CD4-positive, alpha-beta memory T cell (primary cell): ENCODE measurements around the gene IFT43. TPM values are rescaled to one million over a fixed set of nuclear protein-coding genes. Genes with fewer than 3 reads are reported as not detected.

Source experiments
- CTCF ChIA-PET: fragments of 350-600 bp; sonication (Branson Sonifier 250); formaldehyde crosslinking; loops from one replicate; lab custom pipeline; 2021; ENCODE audit warnings: inconsistent platforms; ENCODE audit not compliant: partially characterized antibody; lab: Charles Lee
- POLR2A ChIA-PET: fragments of 350-600 bp; sonication (Branson Sonifier 250); formaldehyde crosslinking; loops from one replicate; lab custom pipeline; 2021; ENCODE audit not compliant: partially characterized antibody; lab: Charles Lee
- DNase-seq, 5 donors: peaks; one replicate each; pipeline versions ENCODE4 v3.0.0 to v3.0.0-alpha.2; 2020 to 2022; ENCODE audit warnings: mixed read lengths in 1 of 5
- H3K27ac ChIP-seq: one replicate; pipeline ENCODE4 v1.7.0; 2013; ENCODE audit warnings: low read depth, low read length
- H3K27me3 ChIP-seq: 2 replicates; pipeline ENCODE4 v1.7.0; 2013; ENCODE audit warnings: mild to moderate bottlenecking, low read length, moderate library complexity; ENCODE audit not compliant: insufficient read depth
- H3K36me3 ChIP-seq: 2 replicates; pipeline ENCODE4 v1.7.0; 2013; ENCODE audit warnings: mild to moderate bottlenecking, low read length, moderate library complexity; ENCODE audit not compliant: insufficient read depth
- H3K4me1 ChIP-seq: 2 replicates; pipeline ENCODE4 v1.7.0; 2013; ENCODE audit warnings: mild to moderate bottlenecking, low read length, moderate library complexity; ENCODE audit not compliant: insufficient read depth
- H3K4me3 ChIP-seq, 2 donors: one replicate each; pipeline ENCODE4 v1.7.0; 2013; ENCODE audit warnings: low read length in 2 of 2, mild to moderate bottlenecking in 1 of 2
- H3K9me3 ChIP-seq, 2 donors: one replicate each; pipeline ENCODE4 v1.7.0; 2013; ENCODE audit warnings: low read length in 2 of 2, control low read depth in 1 of 2; ENCODE audit not compliant: control insufficient read depth in 1 of 2
- H3K27ac Mint-ChIP-seq, 7 donors: one replicate each; pipeline ENCODE4 v1.8.0; 2020 to 2021; ENCODE audit warnings: mixed read lengths in 7 of 7, mild to moderate bottlenecking in 6 of 7, inconsistent platforms in 3 of 7, moderate library complexity in 3 of 7
- H3K27me3 Mint-ChIP-seq, 2 donors: one replicate each; pipeline ENCODE4 v1.8.0; 2020 to 2021; ENCODE audit warnings: mixed read lengths in 2 of 2
- H3K36me3 Mint-ChIP-seq, 2 donors: one replicate each; pipeline ENCODE4 v1.8.0; 2020 to 2021; ENCODE audit warnings: mixed read lengths in 2 of 2, inconsistent platforms in 1 of 2, mild to moderate bottlenecking in 1 of 2
- H3K4me1 Mint-ChIP-seq, 4 donors: one replicate each; pipeline ENCODE4 v1.8.0; 2020 to 2021; ENCODE audit warnings: mixed read lengths in 4 of 4, mild to moderate bottlenecking in 1 of 4
- H3K4me3 Mint-ChIP-seq, 8 donors: one replicate each; pipeline ENCODE4 v1.8.0; 2020 to 2021; ENCODE audit warnings: mixed read lengths in 8 of 8, mild to moderate bottlenecking in 7 of 8, moderate library complexity in 6 of 8, inconsistent platforms in 3 of 8
- H3K9me3 Mint-ChIP-seq, 8 donors: one replicate each; pipeline ENCODE4 v1.8.0; 2020 to 2021; ENCODE audit warnings: mixed read lengths in 8 of 8, mild to moderate bottlenecking in 5 of 8, inconsistent platforms in 3 of 8, moderate library complexity in 1 of 8
- intact Hi-C: fragments of 100-400 bp; cut with micrococcal nuclease; formaldehyde crosslinking; loops from one replicate; pipeline ENCODE4 v1.15.1; 2023
- polyA plus RNA-seq, 2 donors: library from polyadenylated mRNA; unstranded; fragments of 300-500 nt; fragmentation: Illumina TruSeq; gene quantifications; one replicate each; pipeline ENCODE4 v1.2.3, GENCODE V29; 2021
- total RNA-seq, 2 experiments: library from RNA; stranded (reverse); gene quantifications; one replicate each; pipeline ENCODE4 v1.2.3, GENCODE V29; 2021

The IFT43 gene
- total and polyA plus RNA-seq, 4 experiments from 2014 or later = 10.5 to 30.7 (median 12.5) TPM

- Histone ChIP-seq H3K27ac (no peak overlapping the region), H3K36me3 (no peaks in the 10 kb centered on the region), H3K4me1 (no peaks in the 10 kb centered on the region), H3K27me3 (no peaks in the 10 kb centered on the region), H3K4me3 (no peak overlapping the region), H3K9me3 (no peaks in the 10 kb centered on the region)
- ChIA-PET POLR2A (no interaction called here), CTCF (no interaction called here)
- Mint-ChIP-seq H3K27ac (no peak overlapping the region), H3K36me3 (peaks cover 5 to 16% of the 10 kb centered on the region in 2 donors), H3K27me3 (no peaks in the 10 kb centered on the region), H3K4me1 (no peaks in the 10 kb centered on the region), H3K9me3 (peaks cover 0 to 2% (median 0%) of the 10 kb centered on the region in 8 donors), H3K4me3 (no peak overlapping the region)
- no peak for DNase-seq
- intact Hi-C loops = no loop called here
Measured at GRCh38 chr14:75960231-75960630, 25.3 kb upstream of the IFT43 start.

GRCh38 chr14:75961662-75962061 is 23.9 kb upstream of the IFT43 start:
- Mint-ChIP-seq H3K36me3 (peaks cover 13 to 28% of the 10 kb centered on the region in 2 donors), H3K4me3 (no peak overlapping the region), H3K27ac (no peak overlapping the region), H3K9me3 (no peaks in the 10 kb centered on the region), H3K4me1 (no peaks in the 10 kb centered on the region), H3K27me3 (no peaks in the 10 kb centered on the region)
- no peaks in the 10 kb centered on the region for H3K27me3 ChIP-seq
- H3K4me3 ChIP-seq = no peak overlapping the region
- intact Hi-C loops = no loop called here
- H3K27ac ChIP-seq = no peak overlapping the region
- ChIA-PET POLR2A (no interaction called here), CTCF (interaction anchor here (1.3 kb wide), 1 partner anchor 21 kb away, joined by 3 read pairs; the partner anchor contains the start of gene TGFB3)
- no peak for DNase-seq
- no peaks in the 10 kb centered on the region for H3K9me3 ChIP-seq
- H3K36me3 ChIP-seq = no peaks in the 10 kb centered on the region
- H3K4me1 ChIP-seq = no peaks in the 10 kb centered on the region

GRCh38 chr14:75967866-75968265 is 17.7 kb upstream of the IFT43 start:
- intact Hi-C loops = no loop called here
- H3K9me3 Mint-ChIP-seq = no peaks in the 10 kb centered on the region
- CTCF ChIA-PET = interaction anchor here (2.3 kb wide), 1 partner anchor 62 kb away, joined by 6 read pairs; no protein-coding TSS in a partner anchor

GRCh38 chr14:75968456-75968855 is 17.1 kb upstream of the IFT43 start:
- no peaks in the 10 kb centered on the region for H3K4me1 ChIP-seq
- CTCF ChIA-PET = interaction anchor here (2.3 kb wide), 1 partner anchor 62 kb away, joined by 6 read pairs; no protein-coding TSS in a partner anchor
- POLR2A ChIA-PET = no interaction called here
- Mint-ChIP-seq H3K27me3 (no peaks in the 10 kb centered on the region), H3K9me3 (no peaks in the 10 kb centered on the region), H3K36me3 (peaks cover 16 to 28% of the 10 kb centered on the region in 2 donors), H3K4me1 (no peaks in the 10 kb centered on the region), H3K4me3 (no peak overlapping the region), H3K27ac (no peak overlapping the region)
- H3K27ac ChIP-seq = no peak overlapping the region
- no peak for DNase-seq
- H3K27me3 ChIP-seq = no peaks in the 10 kb centered on the region
- no peaks in the 10 kb centered on the region for H3K36me3 ChIP-seq
- H3K9me3 ChIP-seq = no peaks in the 10 kb centered on the region
- H3K4me3 ChIP-seq = no peak overlapping the region
- intact Hi-C loops = no loop called here

More at GRCh38 chr14:75967866-75968265, 17.7 kb upstream of the IFT43 start:
- POLR2A ChIA-PET = no interaction called here
- no peak overlapping the region for H3K4me3 Mint-ChIP-seq
- Histone ChIP-seq H3K36me3 (no peaks in the 10 kb centered on the region), H3K4me1 (no peaks in the 10 kb centered on the region), H3K9me3 (no peaks in the 10 kb centered on the region), H3K27me3 (no peaks in the 10 kb centered on the region), H3K27ac (no peak overlapping the region), H3K4me3 (no peak overlapping the region)
- DNase-seq = no peak
- H3K27ac Mint-ChIP-seq = no peak overlapping the region
- no peaks in the 10 kb centered on the region for H3K27me3 Mint-ChIP-seq
- H3K4me1 Mint-ChIP-seq = no peaks in the 10 kb centered on the region
- H3K36me3 Mint-ChIP-seq = peaks cover 16 to 31% of the 10 kb centered on the region in 2 donors

- no peaks in the 10 kb centered on the region for H3K9me3 ChIP-seq
- DNase-seq = no peak
- H3K4me1 ChIP-seq = no peaks in the 10 kb centered on the region
- H3K27me3 ChIP-seq = no peaks in the 10 kb centered on the region
- H3K4me3 ChIP-seq = no peak overlapping the region
- no peaks in the 10 kb centered on the region for H3K27me3 Mint-ChIP-seq
- H3K27ac Mint-ChIP-seq = peak overlapping the region in 1 of 7 donors; percentile 41
- CTCF ChIA-PET = interaction anchor here (2.3 kb wide), 1 partner anchor 63 kb away, joined by 6 read pairs; no protein-coding TSS in a partner anchor
- H3K36me3 ChIP-seq = no peaks in the 10 kb centered on the region
- no peaks in the 10 kb centered on the region for H3K4me1 Mint-ChIP-seq
- H3K4me3 Mint-ChIP-seq = no peak overlapping the region
- POLR2A ChIA-PET = no interaction called here
- H3K36me3 Mint-ChIP-seq = peaks cover 16 to 26% of the 10 kb centered on the region in 2 donors
- no peak overlapping the region for H3K27ac ChIP-seq
- intact Hi-C loops = no loop called here
- H3K9me3 Mint-ChIP-seq = no peaks in the 10 kb centered on the region
Measured at GRCh38 chr14:75969126-75969525, 16.4 kb upstream of the IFT43 start.

GRCh38 chr14:75969891-75970290 is 15.7 kb upstream of the IFT43 start:
- Histone ChIP-seq H3K4me1 (no peaks in the 10 kb centered on the region), H3K27me3 (no peaks in the 10 kb centered on the region), H3K36me3 (no peaks in the 10 kb centered on the region), H3K4me3 (no peak overlapping the region), H3K27ac (no peak overlapping the region), H3K9me3 (no peaks in the 10 kb centered on the region)
- Mint-ChIP-seq H3K27me3 (no peaks in the 10 kb centered on the region), H3K27ac (peak overlapping the region in 1 of 7 donors; percentile 17), H3K4me3 (no peak overlapping the region), H3K4me1 (no peaks in the 10 kb centered on the region), H3K36me3 (peaks cover 13 to 26% of the 10 kb centered on the region in 2 donors), H3K9me3 (no peaks in the 10 kb centered on the region)
- CTCF ChIA-PET = no interaction called here
- POLR2A ChIA-PET = no interaction called here
- DNase-seq = no peak
- intact Hi-C loops = no loop called here

- ChIA-PET POLR2A (no interaction called here), CTCF (no interaction called here)
- Histone ChIP-seq H3K4me1 (no peaks in the 10 kb centered on the region), H3K27me3 (no peaks in the 10 kb centered on the region), H3K4me3 (no peak overlapping the region), H3K9me3 (no peaks in the 10 kb centered on the region), H3K36me3 (no peaks in the 10 kb centered on the region), H3K27ac (no peak overlapping the region)
- Mint-ChIP-seq H3K4me3 (no peak overlapping the region), H3K27ac (no peak overlapping the region), H3K9me3 (no peaks in the 10 kb centered on the region), H3K4me1 (no peaks in the 10 kb centered on the region), H3K36me3 (peaks cover 10 to 19% of the 10 kb centered on the region in 2 donors), H3K27me3 (no peaks in the 10 kb centered on the region)
- no peak for DNase-seq
- intact Hi-C loops = no loop called here
Measured at GRCh38 chr14:75970989-75971388, 14.6 kb upstream of the IFT43 start.
